GM21367 (cell line): ENCODE results near the gene ZNF462.

ENCODE experiments used
- ATAC-seq: cut with Tn5 transposase; IDR thresholded peaks from one replicate; pipeline ENCODE4 v1.9.1; 2021; ENCODE audit not compliant: unreplicated experiment

ZNF462 gene

DNA sequence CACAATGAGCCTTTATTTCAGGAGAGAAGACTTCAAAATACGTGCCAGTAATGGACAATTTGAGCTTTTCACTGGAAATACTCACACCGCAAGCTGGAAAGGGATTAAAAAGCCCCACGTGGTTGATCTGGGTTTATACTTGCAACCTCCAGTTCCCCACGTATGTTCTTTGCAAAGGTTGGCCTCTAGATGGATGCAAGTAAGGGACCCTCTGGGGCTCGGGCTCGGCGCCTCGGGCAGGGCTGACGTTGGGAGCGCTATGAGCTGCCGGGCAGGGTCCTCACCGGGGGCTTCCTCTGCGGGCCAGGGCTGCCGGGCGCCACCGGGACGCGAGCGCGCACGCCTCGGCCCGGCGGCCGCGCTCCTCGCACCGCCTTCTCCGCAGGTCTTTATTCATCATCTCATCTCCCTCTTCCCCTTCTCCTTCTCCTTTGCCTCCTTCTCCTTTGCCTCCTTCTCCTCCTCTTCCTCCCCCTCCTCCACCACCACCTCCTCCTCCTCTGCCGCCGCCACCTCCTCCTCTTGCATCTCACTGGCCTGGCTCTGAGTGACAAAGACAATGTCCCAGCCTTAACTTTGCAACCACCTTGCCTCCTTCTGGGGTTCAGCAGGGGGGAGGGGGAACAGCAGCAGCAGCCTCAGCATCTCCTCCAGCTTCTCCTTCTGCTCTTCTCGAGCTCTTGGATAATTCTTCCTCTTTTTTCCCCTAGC is 701 bp upstream of the ZNF462 start:
- no peak for ATAC-seq

DNA sequence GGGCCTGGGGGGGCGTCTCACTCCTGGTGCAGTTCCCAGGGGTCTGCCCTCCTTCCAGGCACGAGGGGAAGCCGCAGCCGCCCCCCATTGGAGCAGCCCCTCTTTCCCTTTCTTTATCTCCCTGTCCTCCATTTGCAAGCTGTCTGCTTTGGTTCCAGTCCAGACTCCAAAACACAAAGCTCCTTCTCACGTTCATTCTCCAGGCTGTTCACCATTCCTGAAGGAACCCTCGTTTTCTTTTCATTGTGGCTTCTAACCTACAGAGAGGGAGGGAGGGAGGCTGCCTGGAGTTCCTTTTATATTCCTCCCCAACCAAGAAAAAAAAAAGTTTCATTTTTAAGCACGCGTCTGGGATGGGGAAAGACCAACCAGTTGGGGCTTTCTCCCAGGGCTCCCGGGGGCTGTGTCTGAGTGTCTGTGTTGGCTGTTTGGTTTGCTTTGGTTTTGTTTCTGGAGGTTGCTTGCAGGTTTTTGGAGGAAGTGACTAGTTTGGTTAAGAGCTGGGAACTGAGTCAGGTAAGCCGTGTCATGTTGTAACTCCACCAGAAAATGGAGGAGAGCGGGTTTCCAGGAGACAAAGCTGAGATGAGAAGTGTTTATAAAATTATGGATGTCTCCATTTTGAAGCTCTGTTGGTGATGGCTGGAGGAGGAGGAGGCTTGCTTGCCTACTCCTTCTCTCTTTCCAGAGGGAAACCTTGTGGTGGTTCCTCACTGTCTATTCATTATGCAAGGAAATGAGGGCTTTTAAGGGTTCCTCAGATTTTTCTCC is 1.6 kb downstream of the ZNF462 start:
- ATAC-seq, result no peak

DNA sequence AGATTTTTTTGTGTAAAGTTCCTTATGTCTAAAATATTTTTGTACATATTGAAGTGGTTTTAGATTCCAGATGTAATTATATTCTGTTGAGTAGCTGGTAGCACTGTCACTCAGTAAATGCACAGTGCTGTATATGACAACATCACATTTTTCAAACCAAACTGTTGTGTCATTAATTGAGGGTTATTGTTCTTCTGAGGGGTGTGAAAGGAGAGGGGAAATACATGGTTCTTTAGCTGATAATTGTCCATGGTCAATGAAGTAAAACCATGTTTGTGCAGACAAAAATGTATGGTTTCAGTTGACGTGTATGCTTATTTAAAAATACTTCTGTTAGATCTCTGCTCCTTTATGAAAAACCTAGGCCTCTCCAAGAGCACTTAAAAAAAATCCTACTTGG is 3.3 kb downstream of the ZNF462 start:
- no peak for ATAC-seq

DNA sequence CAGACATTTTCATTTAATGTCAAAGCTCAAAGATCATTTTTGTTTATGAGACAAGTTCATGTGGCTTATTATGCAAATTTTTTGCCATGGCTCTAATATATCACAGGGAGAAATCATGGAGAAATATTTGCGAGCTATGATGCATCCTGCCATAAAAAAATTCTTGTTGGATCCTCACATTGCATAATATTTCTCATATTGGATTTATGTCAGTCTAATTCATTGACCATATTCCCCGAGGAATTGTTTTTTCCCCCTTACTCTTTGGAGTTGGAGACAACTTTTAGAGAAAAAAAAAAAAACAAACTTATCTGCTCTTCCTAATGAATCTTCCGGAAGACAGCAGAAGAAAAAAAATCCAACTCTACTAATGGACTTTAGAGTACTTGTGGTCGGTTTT is 4.3 kb downstream of the ZNF462 start:
- no peak for ATAC-seq

DNA sequence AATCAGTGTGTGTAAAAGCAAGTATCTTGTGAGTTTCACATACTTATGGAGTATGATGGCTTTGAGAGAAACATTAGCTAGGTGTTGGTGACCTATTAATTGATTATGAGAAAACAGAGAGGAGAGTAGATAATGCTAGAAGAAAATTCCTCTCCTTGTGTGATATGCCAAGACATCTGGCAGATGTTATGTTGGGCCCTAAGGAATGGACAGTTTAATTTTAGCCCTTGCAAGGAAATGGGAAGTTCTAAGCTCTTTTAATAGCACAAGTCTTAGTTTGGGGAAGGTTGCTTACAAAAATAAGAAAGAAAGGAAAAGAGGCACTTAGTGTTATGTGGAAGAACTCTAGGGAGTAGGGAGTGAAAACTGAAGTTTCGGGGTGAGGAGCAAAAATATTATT is 5.1 kb downstream of the ZNF462 start:
- ATAC-seq, result no peak

DNA sequence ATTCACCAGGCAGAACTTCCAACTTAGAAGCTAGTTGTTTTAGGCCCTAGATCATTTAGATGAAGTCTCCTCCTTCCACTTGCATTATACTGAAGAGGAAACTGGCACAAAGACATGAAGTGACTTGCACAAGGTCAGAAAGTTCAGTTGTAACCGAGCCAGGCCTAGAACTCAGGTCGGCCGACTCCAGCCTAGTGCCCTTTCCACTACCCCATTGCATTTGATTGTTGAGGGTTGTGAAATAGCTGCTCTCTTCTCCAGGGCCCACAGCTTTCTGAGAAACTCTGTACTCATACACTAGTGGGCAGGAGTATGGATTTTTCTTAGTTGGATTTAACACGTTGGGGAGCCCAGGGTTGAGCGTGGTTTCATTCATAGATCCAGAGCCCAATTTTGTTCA is 5.6 kb downstream of the ZNF462 start:
- ATAC-seq, result no peak

DNA sequence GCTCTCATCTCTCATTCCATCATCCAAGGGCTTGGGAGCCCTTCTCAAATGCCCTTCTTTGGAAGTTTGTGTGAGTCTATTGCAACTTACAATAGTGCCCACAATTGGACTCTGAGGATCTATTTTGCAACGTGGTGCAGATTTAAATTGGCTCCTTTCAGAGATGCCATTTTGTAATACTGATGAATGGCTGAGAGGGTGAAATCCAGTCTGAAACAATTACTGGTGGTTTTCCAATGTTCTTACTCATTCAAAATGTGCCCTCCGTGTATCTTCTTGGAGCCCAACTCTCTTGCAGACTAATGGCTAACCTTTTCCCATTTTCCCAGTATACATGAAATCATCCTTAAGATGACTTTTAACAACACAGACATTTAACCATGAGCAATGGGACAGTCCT is 6.1 kb downstream of the ZNF462 start:
- no peak for ATAC-seq

DNA sequence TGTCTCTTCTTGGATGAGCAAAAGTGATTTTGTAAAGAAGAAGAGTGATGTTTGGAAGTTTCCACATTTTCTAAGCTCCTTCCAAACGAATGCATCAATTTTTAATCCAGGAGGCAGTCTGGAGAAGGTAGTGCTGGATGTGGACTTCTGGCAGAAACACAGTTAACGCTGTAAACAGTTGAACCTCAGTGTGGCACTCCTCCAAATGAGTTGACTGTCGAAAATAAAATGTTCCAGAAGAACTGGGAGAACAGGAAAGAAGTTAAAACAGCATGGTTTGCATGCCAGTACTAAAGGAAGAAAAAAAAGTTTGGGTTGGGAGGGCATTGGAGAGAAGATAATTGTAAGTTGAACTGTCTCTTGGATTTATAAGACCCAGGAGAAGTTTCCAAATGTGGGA is 6.5 kb downstream of the ZNF462 start:
- ATAC-seq, result no peak

DNA sequence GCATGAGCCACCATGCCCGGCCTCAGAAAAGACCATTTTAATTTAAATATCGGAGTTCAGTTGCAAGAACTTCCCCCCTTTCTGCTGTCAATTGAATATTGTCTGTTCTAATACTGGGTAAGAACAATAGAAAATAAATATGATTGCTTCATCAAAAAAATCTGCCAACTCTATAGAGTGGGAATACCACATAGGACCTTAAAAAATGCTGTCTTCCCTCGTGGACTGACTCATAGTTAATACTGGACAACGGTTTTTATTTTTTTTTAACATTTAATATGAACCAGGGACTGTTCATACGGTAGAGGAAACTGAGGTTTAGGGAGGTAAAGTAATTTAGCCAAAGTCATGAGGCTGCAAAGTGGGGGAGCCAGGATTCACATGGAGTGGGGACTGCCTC is 9.7 kb downstream of the ZNF462 start:
- ATAC-seq, result no peak

DNA sequence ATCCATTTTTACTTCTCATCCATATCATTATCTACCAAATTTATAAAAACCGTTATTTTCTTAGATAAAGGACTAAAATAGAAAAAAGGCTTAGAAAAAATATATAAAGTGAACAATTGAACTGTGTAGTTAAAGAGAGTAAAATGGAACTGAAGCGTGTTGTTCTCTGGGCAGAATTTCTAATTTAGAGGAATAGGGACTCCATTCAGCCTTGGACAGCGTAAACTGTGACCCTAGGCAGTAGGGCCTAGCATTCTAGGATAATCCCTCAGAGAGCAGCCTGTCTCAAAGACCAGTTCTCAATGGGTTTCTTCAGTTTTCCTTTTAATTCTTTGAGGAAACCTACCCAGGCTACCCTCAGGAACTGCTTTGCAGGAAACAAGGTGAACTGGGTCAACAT is 11.1 kb downstream of the ZNF462 start:
- no peak for ATAC-seq

DNA sequence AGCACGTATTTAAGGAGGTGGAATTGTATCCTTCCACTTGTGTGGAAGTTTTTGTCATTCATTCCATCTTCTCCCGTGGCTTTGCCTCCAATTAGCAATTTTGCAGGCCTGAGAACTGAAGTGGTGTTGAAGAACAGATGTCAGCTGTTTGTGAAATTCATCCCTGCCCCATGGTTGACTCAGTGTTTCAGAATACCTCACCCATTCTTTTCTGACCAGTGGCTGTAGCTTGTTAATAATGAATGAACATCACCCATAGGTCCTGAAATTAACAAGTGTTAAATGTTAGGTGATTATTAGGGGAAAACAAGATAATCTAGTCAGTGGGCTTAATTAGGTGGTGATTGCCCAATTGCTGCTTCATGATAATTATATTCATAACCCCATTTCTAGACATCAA is 11.7 kb downstream of the ZNF462 start:
- no peak for ATAC-seq

DNA sequence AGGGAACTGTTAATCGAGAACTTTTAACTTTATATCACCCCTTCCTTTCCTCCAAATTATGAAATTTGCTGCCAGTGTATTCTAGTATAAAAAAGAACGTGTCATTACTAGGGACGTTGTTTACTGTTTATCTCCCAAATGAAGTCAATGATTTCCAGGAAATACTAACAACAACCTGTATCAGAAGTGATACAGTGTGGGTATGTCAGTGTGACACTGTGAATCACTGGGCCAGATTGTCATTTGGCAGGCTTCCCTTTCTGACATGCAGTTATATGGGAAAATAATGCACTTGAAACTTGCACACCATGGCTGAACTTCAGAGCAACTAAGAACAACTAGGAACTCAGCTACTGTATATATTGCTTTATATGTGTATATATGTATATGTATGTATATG is 12.6 kb downstream of the ZNF462 start:
- no peak for ATAC-seq

DNA sequence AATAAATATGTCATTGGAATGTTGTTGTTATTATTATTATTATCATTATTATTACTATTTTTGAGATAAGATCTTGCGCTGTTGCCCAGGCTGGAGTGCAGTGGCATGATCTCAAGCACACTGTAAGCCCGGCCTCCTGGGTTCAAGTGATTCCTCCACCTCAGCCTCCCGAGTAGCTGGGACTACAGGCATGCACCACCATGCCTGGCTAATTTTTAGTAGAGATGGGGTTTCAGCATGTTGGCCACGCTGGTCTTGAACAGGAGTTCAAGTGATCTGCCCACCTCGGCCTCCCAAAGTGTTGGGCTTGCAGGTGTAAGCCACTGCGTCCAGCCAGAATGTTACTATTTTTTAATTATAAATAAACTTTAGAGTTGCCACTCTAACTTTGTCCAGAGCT is 14.4 kb downstream of the ZNF462 start:
- no peak for ATAC-seq

DNA sequence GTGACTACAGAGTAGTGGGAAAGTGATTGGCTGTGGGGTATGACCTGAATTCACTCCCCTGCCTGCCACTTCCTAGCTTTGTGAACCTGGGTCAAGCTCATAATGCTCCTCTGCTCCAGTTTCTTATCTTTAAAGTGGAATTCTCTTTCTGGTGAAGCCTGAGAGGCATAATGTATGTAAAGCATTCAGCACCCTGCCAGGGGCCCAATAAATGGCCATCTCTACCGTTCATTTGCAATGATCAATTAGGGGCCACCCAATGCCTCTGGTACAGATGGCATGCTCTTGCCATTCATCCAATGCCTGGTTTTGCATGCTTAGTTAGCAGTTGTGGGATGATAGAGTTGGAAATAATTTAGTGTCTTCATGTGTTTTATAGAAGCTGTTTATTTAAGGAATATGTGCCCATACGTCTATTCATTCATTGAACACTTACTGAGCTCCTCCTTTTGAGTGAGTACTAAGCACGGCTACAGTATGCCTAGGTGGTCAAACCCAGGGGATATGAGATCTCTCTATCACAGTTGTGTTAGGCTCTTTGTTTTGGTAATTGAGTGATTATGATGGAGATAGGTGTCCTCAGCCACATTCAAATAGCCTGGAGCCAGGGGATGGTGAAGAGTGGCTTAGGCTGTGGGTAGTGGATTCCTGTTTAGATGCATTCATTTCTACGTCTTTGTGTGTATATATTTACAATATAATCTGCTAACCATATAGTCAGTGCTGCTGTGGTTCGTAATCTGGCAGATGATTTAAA is 15.3 kb downstream of the ZNF462 start:
- no peak for ATAC-seq

DNA sequence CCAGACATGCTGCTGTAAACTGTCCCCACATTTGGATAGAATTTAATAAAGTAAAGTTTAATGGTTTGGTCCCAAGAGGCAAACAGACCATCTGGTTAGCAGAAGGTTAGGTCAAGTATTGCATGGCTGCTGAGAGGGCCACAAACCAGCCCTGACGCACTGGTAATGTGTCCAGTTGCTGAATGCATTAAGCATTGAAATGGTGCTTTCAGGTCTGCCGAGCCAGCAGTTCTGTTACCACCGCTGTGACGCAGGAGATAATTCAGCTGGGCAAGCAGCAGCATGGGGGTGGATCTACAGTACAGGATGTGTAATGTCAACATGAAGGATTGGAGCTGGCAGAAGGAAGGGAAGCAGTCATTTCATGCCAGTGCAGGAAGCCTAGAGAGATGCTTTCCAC is 16.0 kb downstream of the ZNF462 start:
- ATAC-seq, result no peak

DNA sequence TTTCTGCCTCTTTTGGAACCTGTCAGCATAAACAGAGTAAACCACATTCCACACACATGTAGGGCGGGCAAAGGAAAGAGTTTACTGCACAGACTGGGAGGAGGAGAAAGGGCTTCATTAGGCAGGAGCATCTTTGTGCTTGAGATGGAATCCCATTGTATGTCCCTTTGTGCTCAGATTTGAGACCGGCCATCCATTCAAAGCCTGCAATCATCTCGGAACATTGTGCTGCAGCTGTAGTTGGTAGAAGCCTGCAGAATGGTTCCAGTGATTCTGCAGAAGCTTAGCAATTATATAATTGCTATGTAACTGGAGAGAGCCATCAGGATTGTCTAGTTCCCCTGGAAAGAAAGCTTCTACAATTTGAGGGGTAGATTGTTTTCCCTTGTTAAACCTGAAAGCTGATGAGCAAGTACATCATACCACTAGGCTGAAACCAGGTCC is 16.5 kb downstream of the ZNF462 start:
- ATAC-seq, result no peak

DNA sequence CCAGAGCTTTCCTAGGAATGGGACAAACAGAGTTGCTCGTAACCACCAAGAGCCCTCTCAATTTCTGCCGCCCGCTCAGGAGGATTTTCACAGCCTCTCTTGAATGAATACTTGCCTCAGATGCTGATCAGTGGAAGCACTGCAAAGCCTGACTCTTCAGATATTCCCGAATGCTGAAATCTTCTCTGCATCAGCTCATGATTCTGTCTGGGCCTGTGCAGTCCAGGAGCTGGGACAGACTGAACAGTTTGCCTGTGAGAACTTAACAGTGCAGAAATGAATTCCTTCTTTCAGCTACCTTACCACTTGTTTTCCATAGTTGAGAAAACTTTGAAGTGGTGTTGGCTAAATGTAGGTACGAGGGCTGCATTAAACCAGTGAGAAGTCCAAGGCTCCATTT is 17.1 kb downstream of the ZNF462 start:
- ATAC-seq, result no peak

DNA sequence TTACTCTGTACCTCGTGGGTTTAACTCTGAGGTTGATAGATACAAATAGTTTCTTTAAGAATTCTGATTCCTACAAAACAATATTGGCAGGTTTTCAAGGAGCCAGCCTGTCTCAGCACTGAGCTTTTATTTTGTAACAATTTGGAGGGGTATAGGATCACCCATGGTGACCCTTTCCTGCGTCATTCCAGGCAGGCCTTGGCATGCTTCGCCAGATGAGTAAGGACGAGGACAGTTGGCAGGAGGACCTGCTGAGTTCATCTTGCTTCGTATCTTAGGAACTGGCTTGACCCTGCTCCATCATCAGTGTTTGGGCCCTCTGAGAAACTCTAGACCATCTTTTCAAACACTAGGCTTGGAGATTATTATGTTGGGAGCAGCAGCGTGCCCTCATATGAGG is 17.9 kb downstream of the ZNF462 start:
- ATAC-seq, result no peak

DNA sequence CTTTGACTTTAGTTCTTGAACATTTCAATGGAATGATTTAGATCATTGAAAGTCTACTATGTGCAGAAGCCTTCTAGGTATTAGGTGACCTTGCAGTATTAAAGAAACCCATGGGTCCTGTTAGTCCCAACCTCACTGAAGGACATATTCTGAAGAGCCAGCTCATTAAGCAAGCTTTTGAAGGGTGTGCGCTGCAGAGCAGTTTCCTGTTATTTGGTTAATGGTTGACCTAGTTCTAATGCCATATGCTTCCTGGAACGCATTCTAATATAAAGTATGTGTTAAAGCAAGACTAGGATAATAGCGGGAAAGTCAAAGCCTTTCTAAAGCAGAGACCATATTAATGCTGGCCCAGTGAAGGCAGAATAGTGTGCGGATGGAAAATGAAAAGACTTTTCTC is 20.1 kb downstream of the ZNF462 start:
- no peak for ATAC-seq

DNA sequence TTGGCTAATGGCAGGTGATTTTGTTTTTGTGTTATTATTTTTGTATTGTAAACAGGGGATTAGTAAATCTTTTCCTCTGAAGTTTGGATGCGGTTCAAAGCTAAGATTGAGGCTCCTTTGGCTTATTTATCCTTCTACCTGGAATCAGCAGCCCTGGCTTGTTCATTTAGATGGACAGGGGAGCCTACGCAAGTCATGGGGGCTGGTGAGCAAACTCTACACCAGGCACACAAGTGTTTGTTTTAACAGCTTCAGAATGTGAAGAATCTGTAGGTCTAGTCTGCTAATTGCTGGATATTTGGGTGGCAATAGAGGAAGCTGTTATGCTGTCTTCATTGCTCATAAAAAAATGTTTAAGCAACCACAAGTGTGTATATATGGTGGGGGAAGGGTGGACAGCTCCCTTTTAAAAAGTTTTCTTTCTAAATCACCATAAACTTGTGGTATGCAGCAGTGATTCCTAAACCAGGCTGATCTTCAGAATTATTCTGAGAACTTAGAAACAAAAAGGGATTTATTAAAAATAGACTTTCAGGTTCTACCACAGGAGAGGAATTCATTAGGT is 20.7 kb downstream of the ZNF462 start:
- no peak for ATAC-seq

DNA sequence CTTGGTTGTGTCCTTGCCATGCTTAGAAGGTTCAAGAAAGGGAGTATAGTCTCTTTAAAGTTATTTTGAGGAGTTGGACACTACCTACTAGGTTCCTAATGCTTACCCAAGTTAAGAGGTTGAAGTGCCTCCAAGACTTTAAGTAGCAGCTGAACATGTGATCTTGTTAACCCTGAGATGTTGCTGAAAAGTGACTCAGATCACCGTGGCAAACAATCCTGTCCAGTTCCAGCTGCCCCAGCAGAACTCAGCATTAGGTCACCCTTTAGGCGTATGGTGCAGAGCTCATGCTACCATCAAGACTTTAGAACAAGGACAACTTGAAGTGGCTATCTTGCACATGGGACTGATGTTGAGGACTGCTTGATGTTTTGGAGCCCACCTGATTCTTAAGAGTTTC is 22.5 kb downstream of the ZNF462 start:
- ATAC-seq, result no peak
